NCI-H524 treated with DMSO at 0.1 percent for 48 hours (cell line): Measurements from ENCODE around the gene RUNX1.

Experiments
- DNase-seq: peaks from one replicate; lab custom pipeline; 2025; lab: John Stamatoyannopoulos, UW

RUNX1 gene

DNA sequence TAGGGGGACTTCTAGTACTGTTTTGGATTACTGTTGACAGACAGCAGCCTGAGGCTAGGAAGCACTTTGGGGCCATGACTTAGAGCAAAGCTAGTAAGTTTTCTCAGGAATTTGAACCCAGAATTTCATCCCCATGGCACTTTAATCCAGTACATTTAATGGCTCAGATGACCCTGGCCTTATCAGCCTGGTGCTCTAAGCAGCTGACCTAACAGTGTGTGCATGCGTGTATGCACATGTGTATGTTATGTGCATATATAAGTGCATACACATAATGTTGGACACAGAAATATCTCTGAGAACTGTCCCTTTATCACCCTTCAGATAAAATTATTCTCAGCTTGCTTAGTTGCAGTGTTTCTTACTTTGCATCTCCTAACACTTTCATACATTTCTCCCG lies 265.3 kb downstream of the RUNX1 start:
- no peak for DNase-seq

DNA sequence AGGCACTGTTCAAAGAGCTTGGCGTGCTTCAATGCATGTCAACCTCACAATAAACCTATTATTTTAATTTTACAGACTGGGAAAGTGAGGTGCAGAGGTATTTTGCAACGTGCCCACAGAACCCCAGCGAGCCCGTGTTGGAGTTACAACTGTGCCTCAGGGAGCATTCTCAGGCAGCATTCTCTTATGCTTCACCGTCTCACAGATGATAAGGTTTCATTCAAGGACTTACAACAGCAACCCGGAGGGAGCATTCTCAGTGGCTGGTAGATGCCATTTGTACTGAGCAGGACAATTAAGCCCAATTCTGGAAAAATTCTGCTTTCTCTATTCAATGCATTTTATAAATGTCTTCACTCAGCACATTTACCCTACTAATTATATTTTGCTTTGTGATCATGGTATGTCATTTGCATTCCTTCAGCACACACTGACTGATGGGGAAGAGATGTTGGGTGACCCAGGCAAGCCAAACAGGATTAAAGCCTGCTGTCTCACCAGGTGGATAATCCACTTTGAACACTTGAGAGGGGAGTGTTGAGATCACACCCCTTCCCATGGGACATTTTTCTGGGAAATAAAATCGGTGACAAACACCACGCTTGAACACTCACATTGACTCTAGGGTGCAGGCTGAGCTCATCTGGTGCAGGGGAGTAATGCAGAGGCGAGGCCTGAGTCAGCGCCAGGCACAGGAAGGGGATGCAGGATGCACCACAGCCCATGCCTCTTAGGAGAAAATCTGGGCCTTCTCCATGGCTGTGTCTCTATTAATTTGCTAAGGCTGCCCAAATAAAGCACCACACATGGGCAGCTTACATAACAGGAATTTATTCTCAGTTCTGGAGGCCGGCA lies 266.4 kb downstream of the RUNX1 start:
- peak; percentile 76 for DNase-seq

- no peak for DNase-seq
Observed at GRCh38 chr21:34781526-34781925, 267.6 kb downstream of the RUNX1 start.

- no peak for DNase-seq
Observed at GRCh38 chr21:34779860-34780259, 269.2 kb downstream of the RUNX1 start.

- DNase-seq = no peak
Observed at GRCh38 chr21:34775793-34776192, 273.3 kb downstream of the RUNX1 start.

DNA sequence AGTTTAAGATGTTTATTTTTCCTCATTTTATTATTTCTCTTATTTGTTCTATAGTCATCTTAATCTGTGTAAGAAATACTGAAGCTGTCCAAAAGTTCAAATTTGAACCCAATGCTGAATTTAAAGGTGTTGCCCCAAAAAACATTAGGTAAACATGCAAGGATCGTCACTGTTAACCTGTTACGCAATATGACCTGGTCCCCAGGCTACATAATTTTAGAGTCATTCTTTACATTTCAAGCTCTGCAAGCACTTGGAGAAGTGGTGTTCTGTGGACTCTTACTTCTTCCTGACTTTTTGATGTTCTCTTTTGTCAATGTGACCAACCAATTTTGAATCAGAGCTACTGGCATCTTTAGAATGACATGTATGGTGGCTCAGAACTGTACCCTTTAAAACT lies 274.4 kb downstream of the RUNX1 start:
- no peak for DNase-seq

DNA sequence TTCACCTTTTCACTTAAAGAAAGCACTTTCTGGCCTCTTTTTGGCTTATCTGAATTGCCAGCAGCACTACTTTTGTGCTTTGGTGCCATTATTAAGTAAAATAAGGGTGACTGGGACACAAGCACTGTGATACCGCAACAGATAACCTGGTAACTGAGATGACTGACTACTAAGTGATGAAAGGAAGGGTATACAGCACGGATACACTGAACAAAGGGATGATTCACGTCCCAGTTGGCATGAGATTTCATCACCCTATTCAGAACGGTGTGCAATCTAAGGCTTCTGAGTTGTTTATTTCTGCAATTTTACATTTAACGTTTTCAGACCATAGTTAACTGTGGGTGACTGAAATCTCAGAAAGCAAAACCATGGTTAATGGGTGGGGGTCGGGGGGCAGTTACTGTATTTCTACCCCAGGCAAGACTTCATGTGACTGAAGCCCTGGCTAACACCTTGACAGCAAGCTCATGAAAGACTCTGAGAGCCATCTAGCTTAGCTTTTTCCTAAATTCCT lies 277.5 kb downstream of the RUNX1 start:
- no peak for DNase-seq

DNA sequence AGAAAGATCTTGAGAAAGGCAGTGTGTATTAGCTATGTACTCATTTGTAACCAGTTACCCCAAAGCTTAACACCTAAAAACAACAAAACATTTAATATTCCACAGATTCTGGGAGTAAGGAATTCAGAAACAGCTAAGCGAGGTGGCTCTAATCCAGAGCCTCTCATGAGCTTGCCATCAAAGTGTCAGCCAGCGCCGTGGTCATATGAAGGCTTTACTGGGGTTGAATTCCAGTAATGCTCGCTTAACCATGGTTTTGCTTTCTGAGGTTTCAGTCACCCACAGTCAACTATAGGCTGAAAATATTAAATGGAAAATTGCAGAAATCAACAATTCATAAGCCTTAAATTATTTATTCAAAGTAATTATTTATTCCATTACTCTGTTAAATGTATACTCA lies 278.5 kb downstream of the RUNX1 start:
- DNase-seq = no peak

GRCh38 chr21:34768326-34768725 lies 280.8 kb downstream of the RUNX1 start:
- DNase-seq = no peak

GRCh38 chr21:34766862-34767261 lies 282.2 kb downstream of the RUNX1 start:
- no peak for DNase-seq

DNA sequence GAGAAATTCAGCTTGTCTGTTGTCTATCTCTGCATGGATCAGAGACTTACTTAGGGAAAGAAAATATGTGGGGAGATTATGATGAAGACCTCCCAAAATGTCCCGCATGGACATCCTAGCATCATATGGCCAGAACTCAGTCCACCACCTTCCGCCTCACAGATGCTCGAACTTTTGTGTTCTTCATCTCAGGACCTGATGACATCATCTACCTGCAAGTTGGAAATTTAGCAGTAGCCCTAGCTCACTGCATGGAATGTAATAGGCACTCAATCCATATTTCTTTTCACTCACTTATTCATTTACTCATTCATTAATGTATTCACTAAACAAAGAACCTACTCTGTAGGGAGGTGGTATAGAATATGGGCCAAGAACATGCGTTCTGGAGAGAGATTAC lies 283.5 kb downstream of the RUNX1 start:
- no peak for DNase-seq

- no peak for DNase-seq
Observed at GRCh38 chr21:34764715-34765284, 284.3 kb downstream of the RUNX1 start.

- DNase-seq = no peak
Observed at GRCh38 chr21:34762786-34763185, 286.3 kb downstream of the RUNX1 start.

DNA sequence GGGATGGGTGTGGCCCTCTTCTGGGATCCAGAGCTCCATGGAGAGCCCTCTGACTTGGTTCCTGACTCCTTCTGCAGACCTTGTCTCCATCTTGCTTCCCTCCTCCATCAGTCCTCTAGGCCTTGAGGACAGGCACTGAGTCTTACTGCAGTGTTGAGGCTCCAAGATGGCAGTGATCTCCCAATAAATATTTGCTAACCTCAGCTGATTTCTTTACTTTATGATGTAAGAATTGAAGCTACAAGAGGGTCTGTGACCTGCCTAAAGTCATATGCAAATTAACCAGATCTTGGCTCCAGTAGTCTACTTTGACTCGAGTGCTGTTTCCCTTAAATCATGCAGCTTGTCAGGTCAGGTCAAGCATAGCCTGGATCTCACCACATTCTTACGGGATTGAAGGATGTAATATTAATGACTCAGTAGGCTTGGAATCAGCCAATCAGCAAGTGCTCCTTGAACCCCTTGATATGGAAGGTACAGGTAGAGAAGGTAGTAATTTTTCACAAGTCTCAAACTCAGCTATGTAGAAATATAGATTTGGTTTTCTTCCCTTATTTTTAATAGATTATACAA lies 287.3 kb downstream of the RUNX1 start:
- no peak for DNase-seq

- no peak for DNase-seq
Observed at GRCh38 chr21:34754690-34755647, 294.1 kb downstream of the RUNX1 start.

GRCh38 chr21:34748862-34749261 lies 300.2 kb downstream of the RUNX1 start:
- DNase-seq = no peak

GRCh38 chr21:34745557-34746255 lies 303.4 kb downstream of the RUNX1 start:
- DNase-seq = peak; percentile 72

- no peak for DNase-seq
Observed at GRCh38 chr21:34744801-34745200, 304.3 kb downstream of the RUNX1 start.

- no peak for DNase-seq
Observed at GRCh38 chr21:34743831-34744230, 305.3 kb downstream of the RUNX1 start.

DNA sequence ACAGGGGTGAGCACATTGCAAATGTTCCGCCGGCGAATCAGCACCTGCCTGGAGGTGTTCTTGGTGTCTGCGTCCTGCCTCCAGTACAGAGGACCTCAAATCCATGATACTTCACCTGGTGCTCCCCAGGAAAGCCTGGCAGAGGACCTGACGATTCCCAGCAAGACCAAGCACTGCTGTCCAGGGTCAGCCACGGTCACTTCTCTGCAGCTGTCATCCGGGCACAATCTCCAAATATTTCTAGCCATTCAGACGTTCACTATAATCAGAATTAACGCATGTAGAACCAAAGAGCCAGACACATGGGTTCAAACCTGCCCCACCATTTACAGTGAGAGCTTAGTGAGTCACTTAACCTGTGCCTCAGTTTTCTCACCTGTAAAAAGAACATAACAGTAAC lies 305.8 kb downstream of the RUNX1 start:
- DNase-seq = no peak

GRCh38 chr21:34740198-34740597 lies 308.9 kb downstream of the RUNX1 start:
- no peak for DNase-seq
